Ishikawa (cell line): ENCODE data around the gene IL36A.

Experiments
- CEBPB ChIP-seq: IDR thresholded peaks from 2 replicates; pipeline ENCODE4 v1.6.1; 2012
- CREB1 ChIP-seq: IDR thresholded peaks from 2 replicates; pipeline ENCODE4 v1.6.1; 2012; ENCODE audit warnings: low read depth
- EGR1 ChIP-seq: IDR thresholded peaks from 2 replicates; pipeline ENCODE4 v1.6.1; 2012
- EP300 ChIP-seq: IDR thresholded peaks from 2 replicates; pipeline ENCODE4 v1.6.1; 2012; ENCODE audit warnings: borderline replicate concordance
- FOXM1 ChIP-seq: IDR thresholded peaks from 2 replicates; pipeline ENCODE4 v1.6.1; 2012; ENCODE audit warnings: low read depth, borderline replicate concordance
- NFIC ChIP-seq: IDR thresholded peaks from 2 replicates; pipeline ENCODE4 v1.6.1; 2012
- RAD21 ChIP-seq: IDR thresholded peaks from 2 replicates; pipeline ENCODE4 v1.6.1; 2012; ENCODE audit warnings: low read depth
- TAF1 ChIP-seq: IDR thresholded peaks from 2 replicates; pipeline ENCODE4 v1.6.1; 2012; ENCODE audit warnings: low read depth, mild to moderate bottlenecking
- TCF12 ChIP-seq: IDR thresholded peaks from 2 replicates; pipeline ENCODE4 v1.6.1; 2012; ENCODE audit warnings: low read depth
- TEAD4 ChIP-seq: IDR thresholded peaks from 2 replicates; pipeline ENCODE4 v1.6.1; 2012
- YY1 ChIP-seq: IDR thresholded peaks from 2 replicates; pipeline ENCODE4 v1.6.1; 2012; ENCODE audit warnings: low read depth
- ZBTB7A ChIP-seq: IDR thresholded peaks from 2 replicates; pipeline ENCODE4 v1.6.1; 2012; ENCODE audit warnings: low read depth
- TF ChIP-seq, protein P1 (sequence below): IDR thresholded peaks from 2 replicates; pipeline ENCODE4 v1.6.1; 2012
- TF ChIP-seq, protein P2 (sequence below): IDR thresholded peaks from 2 replicates; pipeline ENCODE4 v1.6.1; 2012; ENCODE audit warnings: low read depth, mild to moderate bottlenecking
- TF ChIP-seq, protein P3 (sequence below): IDR thresholded peaks from 2 replicates; pipeline ENCODE4 v1.6.1; 2012

The IL36A gene, protein sequence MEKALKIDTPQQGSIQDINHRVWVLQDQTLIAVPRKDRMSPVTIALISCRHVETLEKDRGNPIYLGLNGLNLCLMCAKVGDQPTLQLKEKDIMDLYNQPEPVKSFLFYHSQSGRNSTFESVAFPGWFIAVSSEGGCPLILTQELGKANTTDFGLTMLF

DNA sequence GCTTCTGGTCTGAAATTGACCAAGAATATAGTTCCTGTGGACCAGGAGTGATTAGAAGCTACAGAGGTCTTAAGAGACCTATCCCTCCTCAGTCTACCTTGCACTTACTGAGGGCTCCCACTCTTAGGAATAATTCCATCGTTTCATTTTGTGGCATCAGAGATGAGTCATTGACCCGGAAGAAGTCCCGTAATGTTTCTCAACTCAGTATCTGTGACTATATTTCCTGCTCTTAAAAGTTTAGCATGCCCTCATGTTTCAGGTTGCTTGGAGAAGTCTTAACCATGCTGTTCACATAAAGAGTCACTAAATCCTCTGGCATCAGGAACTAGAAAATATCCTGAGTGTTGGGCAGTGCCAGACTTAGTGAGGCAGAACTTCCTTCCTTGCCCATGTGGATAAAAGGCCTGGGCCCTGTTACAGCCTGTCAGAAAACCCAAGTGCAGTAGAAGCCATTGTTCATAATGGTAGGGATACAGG is at the start of gene IL36A:
IL36A (plus strand) TSS at position 430 of the 480 bp plus-strand sequence. CDS start 413 bp downstream, outside the sequence.
- TF ChIP-seq EGR1 (no peak), NFIC (no peak), TEAD4 (no peak), EP300 (no peak), YY1 (no peak), CREB1 (no peak), TAF1 (no peak), CEBPB (no peak), ZBTB7A (no peak), TCF12 (no peak), FOXM1 (no peak), RAD21 (no peak)
- TF ChIP-seq, protein P1, sequence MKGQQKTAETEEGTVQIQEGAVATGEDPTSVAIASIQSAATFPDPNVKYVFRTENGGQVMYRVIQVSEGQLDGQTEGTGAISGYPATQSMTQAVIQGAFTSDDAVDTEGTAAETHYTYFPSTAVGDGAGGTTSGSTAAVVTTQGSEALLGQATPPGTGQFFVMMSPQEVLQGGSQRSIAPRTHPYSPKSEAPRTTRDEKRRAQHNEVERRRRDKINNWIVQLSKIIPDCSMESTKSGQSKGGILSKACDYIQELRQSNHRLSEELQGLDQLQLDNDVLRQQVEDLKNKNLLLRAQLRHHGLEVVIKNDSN = no peak
- TF ChIP-seq, protein P2, sequence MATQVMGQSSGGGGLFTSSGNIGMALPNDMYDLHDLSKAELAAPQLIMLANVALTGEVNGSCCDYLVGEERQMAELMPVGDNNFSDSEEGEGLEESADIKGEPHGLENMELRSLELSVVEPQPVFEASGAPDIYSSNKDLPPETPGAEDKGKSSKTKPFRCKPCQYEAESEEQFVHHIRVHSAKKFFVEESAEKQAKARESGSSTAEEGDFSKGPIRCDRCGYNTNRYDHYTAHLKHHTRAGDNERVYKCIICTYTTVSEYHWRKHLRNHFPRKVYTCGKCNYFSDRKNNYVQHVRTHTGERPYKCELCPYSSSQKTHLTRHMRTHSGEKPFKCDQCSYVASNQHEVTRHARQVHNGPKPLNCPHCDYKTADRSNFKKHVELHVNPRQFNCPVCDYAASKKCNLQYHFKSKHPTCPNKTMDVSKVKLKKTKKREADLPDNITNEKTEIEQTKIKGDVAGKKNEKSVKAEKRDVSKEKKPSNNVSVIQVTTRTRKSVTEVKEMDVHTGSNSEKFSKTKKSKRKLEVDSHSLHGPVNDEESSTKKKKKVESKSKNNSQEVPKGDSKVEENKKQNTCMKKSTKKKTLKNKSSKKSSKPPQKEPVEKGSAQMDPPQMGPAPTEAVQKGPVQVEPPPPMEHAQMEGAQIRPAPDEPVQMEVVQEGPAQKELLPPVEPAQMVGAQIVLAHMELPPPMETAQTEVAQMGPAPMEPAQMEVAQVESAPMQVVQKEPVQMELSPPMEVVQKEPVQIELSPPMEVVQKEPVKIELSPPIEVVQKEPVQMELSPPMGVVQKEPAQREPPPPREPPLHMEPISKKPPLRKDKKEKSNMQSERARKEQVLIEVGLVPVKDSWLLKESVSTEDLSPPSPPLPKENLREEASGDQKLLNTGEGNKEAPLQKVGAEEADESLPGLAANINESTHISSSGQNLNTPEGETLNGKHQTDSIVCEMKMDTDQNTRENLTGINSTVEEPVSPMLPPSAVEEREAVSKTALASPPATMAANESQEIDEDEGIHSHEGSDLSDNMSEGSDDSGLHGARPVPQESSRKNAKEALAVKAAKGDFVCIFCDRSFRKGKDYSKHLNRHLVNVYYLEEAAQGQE = no peak
- TF ChIP-seq, protein P3, sequence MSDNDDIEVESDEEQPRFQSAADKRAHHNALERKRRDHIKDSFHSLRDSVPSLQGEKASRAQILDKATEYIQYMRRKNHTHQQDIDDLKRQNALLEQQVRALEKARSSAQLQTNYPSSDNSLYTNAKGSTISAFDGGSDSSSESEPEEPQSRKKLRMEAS = no peak

DNA sequence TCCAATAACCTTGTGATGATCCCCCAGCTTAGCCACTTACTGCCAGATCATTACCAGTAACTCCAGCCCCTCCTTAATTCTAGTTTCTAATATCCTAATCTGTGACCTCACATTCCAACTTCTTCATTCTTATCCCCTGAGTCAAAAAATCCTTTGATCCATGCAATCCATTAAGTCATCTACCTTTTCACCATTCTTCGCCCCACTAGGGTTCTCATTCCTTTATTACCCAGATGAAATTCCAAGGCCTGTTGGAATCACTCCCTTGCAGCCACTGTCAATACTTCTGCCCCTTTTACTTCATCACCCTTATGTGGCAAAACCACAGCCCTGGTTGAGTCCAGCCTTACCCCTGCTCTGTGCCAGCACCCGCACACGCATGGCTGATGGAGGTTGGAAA is 47.7 kb upstream of the IL36A start:
- TF ChIP-seq EP300 (no peak), CEBPB (no peak)
- TF ChIP-seq, protein P1 = no peak

DNA sequence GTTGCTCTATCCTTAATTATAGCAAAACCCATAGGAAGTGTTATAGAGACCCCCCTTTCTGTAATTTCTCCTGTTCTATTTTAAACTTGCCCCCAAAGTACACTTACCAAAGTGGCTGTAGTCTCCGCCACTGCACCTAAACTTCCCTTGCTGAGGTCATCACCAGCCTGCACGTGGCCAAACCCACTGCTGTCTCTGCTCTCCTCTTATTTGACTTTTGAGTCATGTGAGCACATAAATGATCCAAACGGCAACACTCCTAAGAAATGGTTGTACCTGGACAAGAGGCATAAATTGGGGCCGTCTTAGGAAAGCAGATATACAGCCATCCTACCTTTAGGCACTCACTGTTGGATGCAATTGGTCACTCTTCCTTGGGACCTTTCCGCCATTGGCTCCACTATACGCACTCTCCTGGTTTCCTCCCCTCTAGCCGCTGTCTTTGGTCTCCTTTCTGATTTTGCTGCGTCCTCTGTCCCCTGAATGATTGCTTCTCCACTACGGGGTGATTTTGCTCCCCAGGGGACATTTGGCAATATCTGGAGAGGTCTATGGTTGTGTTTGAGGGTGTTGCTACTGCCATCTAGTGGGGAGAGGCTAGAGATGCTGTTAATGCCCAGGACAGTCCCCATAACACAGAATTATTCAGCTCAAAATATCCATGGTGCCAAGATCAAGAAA is 46.7 kb upstream of the IL36A start:
- peak; percentile 64 for TF ChIP-seq RAD21
- TF ChIP-seq TEAD4 = no peak

DNA sequence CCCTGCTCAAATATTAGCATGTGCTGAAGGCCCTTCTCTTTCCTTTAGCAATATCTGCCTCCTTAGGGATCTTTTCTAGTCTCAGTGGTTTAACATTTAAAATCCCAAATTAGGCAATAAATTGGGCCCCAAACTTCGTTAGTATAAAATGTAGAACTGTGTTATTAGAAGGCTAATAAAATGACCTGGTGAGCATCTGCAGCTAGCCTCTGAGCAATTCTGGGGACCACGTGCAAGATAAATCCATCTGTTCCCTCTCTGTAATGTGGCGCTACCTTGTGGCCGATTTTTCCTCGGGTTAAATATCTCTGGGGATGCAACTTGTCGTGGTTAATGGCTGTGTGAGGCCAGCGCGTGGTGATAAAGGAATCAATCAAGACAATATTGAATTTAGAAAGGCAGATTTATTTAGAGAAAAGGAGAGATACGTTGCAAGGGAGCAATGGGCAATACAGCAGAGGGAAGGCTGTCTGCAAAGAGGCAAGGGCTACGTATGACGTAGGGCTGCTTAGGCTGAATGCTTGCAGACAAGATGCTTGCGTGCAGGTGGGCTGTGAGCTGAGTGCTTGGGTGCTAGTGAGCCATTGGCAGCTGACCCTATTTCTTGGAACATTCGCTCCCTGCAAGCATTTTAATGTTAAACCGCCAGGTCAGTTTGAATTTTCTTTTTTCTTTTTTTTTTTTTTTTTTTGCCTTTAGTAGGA is 46.0 kb upstream of the IL36A start:
- TF ChIP-seq, protein P3 = no peak
- TF ChIP-seq YY1 (no peak), CREB1 (no peak), CEBPB (no peak), TCF12 (no peak), EGR1 (no peak), RAD21 (no peak), FOXM1 (no peak), TAF1 (no peak), NFIC (no peak), ZBTB7A (no peak), TEAD4 (no peak), EP300 (no peak)
- TF ChIP-seq, protein P2 = no peak
- TF ChIP-seq, protein P1 = no peak

DNA sequence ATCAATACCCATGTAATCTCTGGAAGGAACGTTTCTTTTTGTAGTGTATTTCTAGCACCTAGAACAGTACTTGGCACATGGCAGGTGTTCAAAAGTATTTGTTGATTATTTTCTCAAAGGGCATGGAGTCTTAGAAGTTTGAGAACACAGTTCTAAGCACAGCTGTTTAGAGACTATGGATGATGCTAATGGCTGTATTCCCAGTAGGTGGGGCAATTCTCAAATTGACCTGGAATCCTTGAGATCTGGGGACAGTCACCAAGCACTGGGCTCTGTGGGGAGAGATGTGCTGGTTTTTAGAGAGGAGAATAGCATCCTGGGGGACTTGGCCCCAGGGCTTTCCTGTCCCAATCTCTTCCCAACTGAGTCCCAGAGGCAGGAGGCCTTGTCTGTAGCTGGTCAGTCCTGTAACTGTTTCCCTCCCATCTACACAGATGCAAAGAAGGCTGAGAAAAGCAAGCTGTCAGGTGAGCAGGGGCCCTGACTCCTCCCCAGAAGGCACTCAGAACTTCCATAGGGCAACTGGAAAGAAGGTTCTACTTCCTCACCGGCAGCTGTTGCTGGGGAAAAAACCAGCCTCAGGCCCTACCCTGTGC is 44.9 kb upstream of the IL36A start:
- TF ChIP-seq YY1 (no peak), EP300 (no peak), NFIC (no peak), EGR1 (no peak), FOXM1 (no peak), CEBPB (no peak), TCF12 (no peak), CREB1 (no peak), TEAD4 (no peak), TAF1 (no peak)
- TF ChIP-seq, protein P1 = no peak
